Measurements from ENCODE around the gene KSR2.

Gene KSR2

DNA sequence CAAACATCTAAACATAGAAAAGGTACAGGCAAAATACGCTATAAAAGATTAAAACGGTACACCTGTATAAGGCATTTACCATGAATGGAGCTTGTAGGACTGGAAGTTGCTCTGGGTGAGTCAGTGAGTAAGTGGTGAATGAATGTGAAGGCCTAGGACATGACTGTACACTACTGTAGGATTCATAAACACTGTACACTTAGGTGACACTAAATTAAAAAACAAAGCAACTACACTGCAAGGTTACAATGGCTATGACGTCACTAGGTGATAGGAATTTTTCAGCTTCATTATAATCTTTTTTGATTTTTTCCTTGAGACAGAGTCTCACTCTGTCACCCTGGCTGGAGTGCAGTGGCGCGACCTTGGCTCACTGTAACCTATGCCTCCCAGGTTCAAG is 269.2 kb downstream of the KSR2 start:
- H3K4me3 ChIP-seq (ENCODE audit: low read depth, low read length), result no peak overlapping the region
- TF ChIP-seq, protein P1, sequence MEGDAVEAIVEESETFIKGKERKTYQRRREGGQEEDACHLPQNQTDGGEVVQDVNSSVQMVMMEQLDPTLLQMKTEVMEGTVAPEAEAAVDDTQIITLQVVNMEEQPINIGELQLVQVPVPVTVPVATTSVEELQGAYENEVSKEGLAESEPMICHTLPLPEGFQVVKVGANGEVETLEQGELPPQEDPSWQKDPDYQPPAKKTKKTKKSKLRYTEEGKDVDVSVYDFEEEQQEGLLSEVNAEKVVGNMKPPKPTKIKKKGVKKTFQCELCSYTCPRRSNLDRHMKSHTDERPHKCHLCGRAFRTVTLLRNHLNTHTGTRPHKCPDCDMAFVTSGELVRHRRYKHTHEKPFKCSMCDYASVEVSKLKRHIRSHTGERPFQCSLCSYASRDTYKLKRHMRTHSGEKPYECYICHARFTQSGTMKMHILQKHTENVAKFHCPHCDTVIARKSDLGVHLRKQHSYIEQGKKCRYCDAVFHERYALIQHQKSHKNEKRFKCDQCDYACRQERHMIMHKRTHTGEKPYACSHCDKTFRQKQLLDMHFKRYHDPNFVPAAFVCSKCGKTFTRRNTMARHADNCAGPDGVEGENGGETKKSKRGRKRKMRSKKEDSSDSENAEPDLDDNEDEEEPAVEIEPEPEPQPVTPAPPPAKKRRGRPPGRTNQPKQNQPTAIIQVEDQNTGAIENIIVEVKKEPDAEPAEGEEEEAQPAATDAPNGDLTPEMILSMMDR (IDR thresholded peaks at IDR 0.05; ENCODE audit: insufficient read depth, low read depth, low read length, missing control alignments), result no peak
- no peak for DNase-seq (ENCODE audit: low read depth)

DNA sequence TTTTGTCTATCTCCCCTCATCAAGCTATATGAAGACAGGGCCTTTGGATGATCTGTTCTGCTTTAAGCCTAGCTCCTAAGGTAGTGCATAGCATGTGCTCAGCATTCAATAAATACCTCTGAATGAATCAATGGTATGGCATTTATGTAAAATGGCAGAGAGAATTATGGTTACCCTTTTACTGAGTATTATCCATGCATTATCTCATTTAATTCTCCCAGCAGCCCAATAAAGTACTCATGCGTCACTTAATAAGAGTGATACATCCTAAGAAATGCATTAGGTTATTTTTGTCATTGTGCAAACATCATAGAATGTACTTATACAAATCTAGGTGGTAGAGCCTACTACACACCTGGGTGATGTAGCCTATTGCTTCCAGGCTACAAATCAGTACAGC is 269.7 kb downstream of the KSR2 start:
- no peak for DNase-seq (ENCODE audit: low read depth)
- TF ChIP-seq, protein P1 (IDR thresholded peaks at IDR 0.05; ENCODE audit: insufficient read depth, low read depth, low read length, missing control alignments), result no peak
- H3K4me3 ChIP-seq (ENCODE audit: low read depth, low read length), result no peak overlapping the region

DNA sequence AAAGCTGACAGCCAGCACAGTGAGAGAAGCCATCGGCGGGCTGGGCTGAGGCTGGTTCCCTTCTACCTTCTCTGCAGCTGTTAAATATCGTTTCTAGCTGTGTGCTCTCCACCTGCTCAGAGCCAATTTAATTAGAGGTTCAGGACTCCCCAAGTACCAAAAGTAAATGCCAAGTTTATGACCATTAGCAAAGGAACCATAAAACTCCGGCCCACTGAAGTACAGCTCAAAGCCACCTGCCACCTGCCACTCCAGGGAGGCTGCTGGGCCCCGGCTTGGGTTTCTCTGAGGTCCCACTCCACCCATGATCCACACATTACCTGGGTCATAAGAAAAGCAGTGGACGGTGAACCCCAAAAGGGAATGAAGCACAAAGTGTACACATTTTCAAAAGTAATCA is 272.8 kb downstream of the KSR2 start:
- H3K4me3 ChIP-seq (ENCODE audit: low read depth, low read length), result no peak overlapping the region
- TF ChIP-seq, protein P1 (IDR thresholded peaks at IDR 0.05; ENCODE audit: insufficient read depth, low read depth, low read length, missing control alignments), result no peak
- DNase-seq (ENCODE audit: low read depth), result no peak

DNA sequence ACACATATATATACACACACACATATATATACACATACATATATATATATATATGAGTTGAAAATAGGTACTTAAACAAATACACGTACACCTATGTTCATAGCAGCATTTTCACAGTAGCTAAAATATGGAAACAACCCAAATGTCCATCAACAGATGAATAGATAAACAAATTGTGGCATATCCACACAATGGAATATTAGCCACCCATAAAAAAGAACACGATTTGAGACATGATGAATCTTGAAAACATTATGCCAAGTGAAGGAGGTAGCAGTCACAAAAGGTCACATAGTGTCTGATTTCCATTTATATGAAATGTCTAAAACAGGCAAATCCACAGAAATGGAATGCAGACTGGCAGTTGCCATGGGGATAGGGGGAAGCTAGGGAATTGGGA is 276.3 kb downstream of the KSR2 start:
- TF ChIP-seq, protein P1 (IDR thresholded peaks at IDR 0.05; ENCODE audit: insufficient read depth, low read depth, low read length, missing control alignments), result no peak
- DNase-seq (ENCODE audit: low read depth), result no peak

DNA sequence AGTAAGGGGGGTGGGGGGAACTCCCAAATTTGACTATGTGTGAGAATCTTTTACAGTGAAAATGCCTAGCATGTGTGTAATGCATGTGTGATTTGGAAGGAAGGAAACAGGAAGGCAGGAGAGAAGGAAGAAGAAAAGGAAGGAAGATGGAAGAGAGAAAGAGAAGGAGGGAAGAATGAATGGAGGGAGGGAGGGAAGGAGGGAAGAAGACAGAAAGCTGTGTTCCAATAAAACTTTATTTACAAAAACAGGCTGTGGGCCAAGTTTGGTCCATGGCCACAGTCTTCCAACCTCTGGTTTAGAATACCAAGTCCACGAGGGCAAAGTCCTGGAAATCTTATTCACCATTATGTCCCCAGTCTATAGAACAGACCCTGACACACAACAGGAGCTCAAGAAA is 278.9 kb downstream of the KSR2 start:
- no peak overlapping the region for H3K4me3 ChIP-seq (ENCODE audit: low read depth, low read length)
- TF ChIP-seq, protein P1 (IDR thresholded peaks at IDR 0.05; ENCODE audit: insufficient read depth, low read depth, low read length, missing control alignments), result no peak
- no peak for DNase-seq (ENCODE audit: low read depth)

More for the DNA sequence above, 276.3 kb downstream of the KSR2 start:
- no peak overlapping the region for H3K4me3 ChIP-seq (ENCODE audit: low read depth, low read length)

DNA sequence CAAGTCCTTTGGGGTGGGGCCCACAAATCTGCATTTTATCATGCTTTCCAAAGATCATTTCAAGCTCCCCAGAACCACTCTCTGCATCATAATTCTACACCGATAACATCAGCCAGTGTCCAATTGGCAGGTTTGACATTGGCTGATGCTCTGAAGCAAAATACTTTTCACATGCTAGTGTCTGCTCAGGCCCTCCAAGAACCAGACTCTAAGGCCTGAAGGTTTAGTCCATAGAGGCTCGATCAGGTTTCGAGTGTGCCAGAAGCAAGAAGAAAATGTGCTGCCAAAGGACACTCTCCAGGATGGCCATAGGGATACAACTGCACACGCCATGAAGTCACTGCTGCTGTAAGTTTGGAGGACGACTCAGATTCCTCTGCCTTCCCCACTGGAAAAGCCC is 280.3 kb downstream of the KSR2 start:
- DNase-seq (ENCODE audit: low read depth), result no peak
- TF ChIP-seq, protein P1 (IDR thresholded peaks at IDR 0.05; ENCODE audit: insufficient read depth, low read depth, low read length, missing control alignments), result no peak

DNA sequence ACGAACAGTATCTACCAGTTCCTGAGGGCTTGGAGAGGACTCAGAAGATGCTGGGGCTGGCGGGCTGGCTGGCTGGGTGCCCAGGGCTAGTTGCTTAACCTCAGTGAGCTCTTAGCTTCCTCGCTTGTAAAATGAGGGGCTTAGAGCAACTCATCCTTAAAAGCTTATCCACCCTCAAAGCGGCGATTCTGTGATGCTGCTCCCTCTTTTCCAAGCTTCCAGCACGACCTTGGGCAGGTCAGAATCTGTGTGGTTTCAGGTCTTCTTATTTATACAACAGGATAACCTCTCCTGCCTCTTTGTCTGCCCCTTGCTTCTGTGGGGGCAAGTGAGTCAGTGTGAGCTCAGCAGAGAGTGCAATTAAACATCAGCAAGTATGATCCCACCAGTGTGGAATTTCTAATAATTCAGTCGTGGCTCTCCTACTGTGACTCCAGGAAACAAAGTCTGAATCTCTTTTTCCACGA is 281.8 kb downstream of the KSR2 start:
- no peak overlapping the region for H3K4me3 ChIP-seq (ENCODE audit: low read depth, low read length)
- TF ChIP-seq, protein P1 (IDR thresholded peaks at IDR 0.05; ENCODE audit: insufficient read depth, low read depth, low read length, missing control alignments), result no peak
- no peak for DNase-seq (ENCODE audit: low read depth)

More for the DNA sequence above, 280.3 kb downstream of the KSR2 start:
- H3K4me3 ChIP-seq (ENCODE audit: low read depth, low read length), result no peak overlapping the region
